Measurements from ENCODE around the gene HSP90AB1.

- no peak for TF ChIP-seq CTCF (IDR thresholded peaks at IDR 0.05)
- no peak for TF ChIP-seq POLR2A (IDR thresholded peaks at IDR 0.05)
Measured at GRCh38 chr6:44228433-44228832, 18.5 kb upstream of the HSP90AB1 start.
